Stomach smooth muscle (tissue), 2 donors: ENCODE measurements around the gene PIGT.

Source experiments
- H3K27ac ChIP-seq: one replicate; pipeline ENCODE4 v1.7.0; 2013; ENCODE audit warnings: mild to moderate bottlenecking, low read length, inconsistent platforms
- H3K27me3 ChIP-seq, 2 donors: one replicate each; pipeline ENCODE4 v1.7.0; 2013; ENCODE audit warnings: low read length in 2 of 2; ENCODE audit not compliant: insufficient read depth in 2 of 2, control insufficient read depth in 1 of 2
- H3K36me3 ChIP-seq, 2 donors: one replicate each; pipeline ENCODE4 v1.7.0; 2013; ENCODE audit warnings: low read length in 2 of 2; ENCODE audit not compliant: control insufficient read depth in 2 of 2, insufficient read depth in 2 of 2
- H3K4me1 ChIP-seq: one replicate; pipeline ENCODE4 v1.7.0; 2013; ENCODE audit warnings: low read length; ENCODE audit not compliant: control insufficient read depth, insufficient read depth
- H3K4me3 ChIP-seq, 2 donors: one replicate each; pipeline ENCODE4 v1.7.0; 2013; ENCODE audit warnings: low read length in 2 of 2
- H3K9ac ChIP-seq, 2 donors: one replicate each; pipeline ENCODE4 v1.7.0; 2013; ENCODE audit warnings: low read length in 2 of 2, mild to moderate bottlenecking in 1 of 2
- H3K9me3 ChIP-seq, 2 donors: one replicate each; pipeline ENCODE4 v1.7.0; 2013; ENCODE audit warnings: low read length in 2 of 2; ENCODE audit not compliant: control insufficient read depth in 2 of 2
- donor health status: healthy.
- donor health status: Pancreatic carcinoma.

PIGT gene

GRCh38 chr20:45374101-45374467, 41.9 kb upstream of the PIGT start:
- Histone ChIP-seq H3K27me3 (no peaks in the 10 kb centered on the region), H3K4me3 (peak overlapping the region in 1 of 2 donors; percentile 80), H3K9ac (peak overlapping the region in 1 of 2 donors; percentile 36), H3K4me1 (peaks cover 24% of the 10 kb centered on the region), H3K36me3 (peaks cover 0 to 7% of the 10 kb centered on the region in 2 donors), H3K9me3 (no peaks in the 10 kb centered on the region), H3K27ac (peak overlapping the region; percentile 89)

GRCh38 chr20:45374966-45375365, 41.0 kb upstream of the PIGT start:
- Histone ChIP-seq H3K9me3 (no peaks in the 10 kb centered on the region), H3K9ac (no peak overlapping the region), H3K36me3 (peaks cover 0 to 7% of the 10 kb centered on the region in 2 donors), H3K27me3 (no peaks in the 10 kb centered on the region), H3K27ac (no peak overlapping the region), H3K4me3 (no peak overlapping the region), H3K4me1 (peaks cover 24% of the 10 kb centered on the region)

- Histone ChIP-seq H3K4me3 (no peak overlapping the region), H3K4me1 (peaks cover 20% of the 10 kb centered on the region), H3K36me3 (peaks cover 0 to 6% of the 10 kb centered on the region in 2 donors), H3K9ac (no peak overlapping the region), H3K27ac (no peak overlapping the region), H3K27me3 (no peaks in the 10 kb centered on the region), H3K9me3 (no peaks in the 10 kb centered on the region)
Observed at GRCh38 chr20:45377269-45377668, 38.7 kb upstream of the PIGT start.

GRCh38 chr20:45378191-45378590, 37.8 kb upstream of the PIGT start, which contains the start of gene TP53TG5:
TSS of gene TP53TG5 (minus strand) at chr20:45378325. CDS start at chr20:45378236, 89 bp downstream.
- H3K27ac ChIP-seq, result no peak within 1 kb of the TSS
- no peaks in the 10 kb centered on the region for H3K27me3 ChIP-seq
- H3K9me3 ChIP-seq, result no peaks in the 10 kb centered on the region
- H3K4me3 ChIP-seq, result no peak within 1 kb of the TSS
- H3K4me1 ChIP-seq, result peaks cover 12% of the 10 kb centered on the region
- H3K36me3 ChIP-seq, result peaks cover 0 to 6% of the 10 kb centered on the region in 2 donors
- H3K9ac ChIP-seq, result no peak within 1 kb of the TSS

- H3K27ac ChIP-seq, result no peak overlapping the region
- no peaks in the 10 kb centered on the region for H3K4me1 ChIP-seq
- no peaks in the 10 kb centered on the region for H3K9me3 ChIP-seq
- no peaks in the 10 kb centered on the region for H3K36me3 ChIP-seq
- no peak overlapping the region for H3K9ac ChIP-seq
- H3K4me3 ChIP-seq, result no peak overlapping the region
- no peaks in the 10 kb centered on the region for H3K27me3 ChIP-seq
Observed at GRCh38 chr20:45387274-45387673, 28.7 kb upstream of the PIGT start.

GRCh38 chr20:45390931-45391330, 25.0 kb upstream of the PIGT start:
- Histone ChIP-seq H3K4me1 (no peaks in the 10 kb centered on the region), H3K4me3 (no peak overlapping the region), H3K27me3 (no peaks in the 10 kb centered on the region), H3K27ac (no peak overlapping the region), H3K36me3 (no peaks in the 10 kb centered on the region), H3K9me3 (no peaks in the 10 kb centered on the region), H3K9ac (no peak overlapping the region)

- no peaks in the 10 kb centered on the region for H3K36me3 ChIP-seq
- no peak overlapping the region for H3K9ac ChIP-seq
- no peak overlapping the region for H3K27ac ChIP-seq
- H3K27me3 ChIP-seq, result no peaks in the 10 kb centered on the region
- H3K9me3 ChIP-seq, result no peaks in the 10 kb centered on the region
- H3K4me3 ChIP-seq, result no peak overlapping the region
- no peaks in the 10 kb centered on the region for H3K4me1 ChIP-seq
Observed at GRCh38 chr20:45391559-45391958, 24.4 kb upstream of the PIGT start.

- H3K27me3 ChIP-seq, result no peaks in the 10 kb centered on the region
- no peak overlapping the region for H3K4me3 ChIP-seq
- H3K4me1 ChIP-seq, result no peaks in the 10 kb centered on the region
- no peaks in the 10 kb centered on the region for H3K9me3 ChIP-seq
- no peak overlapping the region for H3K9ac ChIP-seq
- no peaks in the 10 kb centered on the region for H3K36me3 ChIP-seq
- no peak overlapping the region for H3K27ac ChIP-seq
Observed at GRCh38 chr20:45392733-45393132, 23.2 kb upstream of the PIGT start.

- Histone ChIP-seq H3K9ac (no peak overlapping the region), H3K27ac (no peak overlapping the region), H3K27me3 (no peaks in the 10 kb centered on the region), H3K36me3 (no peaks in the 10 kb centered on the region), H3K4me3 (no peak overlapping the region), H3K9me3 (no peaks in the 10 kb centered on the region), H3K4me1 (no peaks in the 10 kb centered on the region)
Observed at GRCh38 chr20:45394221-45395113, 21.5 kb upstream of the PIGT start.

- Histone ChIP-seq H3K4me3 (no peak overlapping the region), H3K9me3 (no peaks in the 10 kb centered on the region), H3K27ac (no peak overlapping the region), H3K36me3 (no peaks in the 10 kb centered on the region), H3K27me3 (no peaks in the 10 kb centered on the region), H3K9ac (no peak overlapping the region), H3K4me1 (no peaks in the 10 kb centered on the region)
Observed at GRCh38 chr20:45395114-45395415, 20.9 kb upstream of the PIGT start.

- no peak overlapping the region for H3K9ac ChIP-seq
- H3K9me3 ChIP-seq, result no peaks in the 10 kb centered on the region
- no peak overlapping the region for H3K4me3 ChIP-seq
- no peaks in the 10 kb centered on the region for H3K27me3 ChIP-seq
- H3K27ac ChIP-seq, result no peak overlapping the region
- H3K4me1 ChIP-seq, result no peaks in the 10 kb centered on the region
- no peaks in the 10 kb centered on the region for H3K36me3 ChIP-seq
Observed at GRCh38 chr20:45399018-45399417, 16.9 kb upstream of the PIGT start.
